ENCODE data around the gene TNIK.
"Not testable (repeated sequence)": the region's sequence is repeated elsewhere in the genome, so short reads cannot be mapped to it uniquely, and the experiment has no call there.

Gene TNIK

DNA sequence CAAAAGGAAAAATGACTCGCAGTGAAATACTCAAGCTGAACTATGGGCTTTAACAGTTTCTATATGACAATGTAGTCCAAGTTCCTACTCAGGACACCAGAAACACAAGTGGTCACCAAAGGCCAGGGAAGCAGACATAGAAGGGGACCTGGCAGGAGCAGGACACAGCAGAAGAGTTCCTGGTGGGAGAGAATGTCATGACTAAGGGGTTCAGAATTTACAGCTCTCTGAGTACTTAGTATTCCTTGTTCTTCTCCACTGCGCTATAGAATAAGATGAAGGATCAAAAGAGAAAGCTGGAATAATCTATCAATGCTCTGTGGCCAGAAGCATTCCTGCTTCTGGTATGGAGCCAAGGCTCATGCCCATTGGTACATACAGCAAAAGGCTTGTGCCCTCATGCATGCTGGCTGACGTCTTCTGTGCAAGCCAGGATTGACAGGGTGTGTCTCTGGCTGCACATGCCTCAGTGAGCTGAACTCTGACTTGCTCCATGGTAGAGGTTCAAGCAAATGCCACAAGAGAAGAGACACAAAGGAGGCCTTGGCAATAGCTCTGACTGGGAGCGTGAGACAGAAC lies 305.0 kb downstream of the TNIK start:
- DNase-seq: no peak

- no peak for DNase-seq
These were observed 309.3 kb downstream of the TNIK start for GRCh38 chr3:171150945-171151344.

- no peak for DNase-seq
These were observed 310.6 kb downstream of the TNIK start for GRCh38 chr3:171149526-171150116.

DNA sequence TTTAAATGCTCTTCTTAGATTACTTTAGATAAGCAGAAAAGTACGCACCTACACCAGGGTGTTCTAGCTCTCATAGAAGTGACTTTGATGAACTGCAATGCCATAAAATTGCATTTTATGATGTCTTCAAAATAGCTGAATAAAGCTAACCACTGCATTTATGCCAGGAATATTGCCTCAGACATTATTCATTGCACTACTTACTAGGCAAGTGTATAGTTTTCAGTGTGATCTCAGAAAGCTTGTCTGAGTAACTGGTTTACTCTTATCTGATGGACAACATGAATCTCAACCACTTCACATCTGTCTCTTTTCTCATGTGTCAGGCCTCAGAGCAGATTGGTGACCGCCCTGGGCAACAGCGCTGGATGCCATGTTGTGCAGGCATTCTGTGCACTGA lies 314.4 kb downstream of the TNIK start:
- DNase-seq: no peak

DNA sequence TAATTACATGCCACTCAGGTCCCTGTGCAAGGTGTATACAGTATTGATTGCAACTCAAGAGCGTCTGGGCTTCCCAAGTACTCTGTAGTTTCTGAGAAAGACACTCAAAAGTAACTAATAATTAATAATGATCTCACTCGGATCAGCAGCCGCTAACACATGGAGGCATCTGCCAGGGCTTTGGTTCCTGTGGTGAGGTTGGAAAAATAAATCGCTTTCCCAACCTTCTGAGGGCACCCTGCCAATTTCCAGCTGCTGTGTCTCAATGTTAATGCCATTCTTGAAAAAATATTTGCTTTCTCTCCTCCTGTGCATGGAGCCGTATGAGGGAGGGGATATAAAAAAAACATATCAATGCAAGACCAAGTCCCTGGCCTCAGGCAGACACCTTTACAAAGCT lies 317.2 kb downstream of the TNIK start:
- DNase-seq: peak; percentile 97

DNA sequence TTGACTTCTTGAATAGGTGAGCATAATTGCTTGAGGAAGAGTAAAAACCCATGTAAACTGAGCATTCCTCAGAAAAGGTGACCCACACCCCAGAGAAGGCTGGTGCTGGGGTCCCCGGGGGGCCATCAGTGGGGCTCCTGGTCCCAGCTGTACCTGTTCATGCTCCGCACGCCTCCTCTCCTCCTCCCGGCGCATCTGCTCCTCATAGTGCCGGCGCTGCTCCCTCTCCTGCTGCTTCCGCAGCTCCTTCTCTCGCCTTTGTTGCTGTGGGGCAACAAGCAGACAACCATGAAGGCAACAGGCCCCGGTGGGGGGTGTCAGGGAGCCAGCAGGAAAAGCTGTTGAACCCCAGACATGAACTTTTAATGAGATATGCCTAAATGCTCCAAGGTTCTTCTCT lies 320.0 kb downstream of the TNIK start:
- DNase-seq: no peak

GRCh38 chr3:171138027-171138426 lies 322.2 kb downstream of the TNIK start:
- no peak for DNase-seq

DNA sequence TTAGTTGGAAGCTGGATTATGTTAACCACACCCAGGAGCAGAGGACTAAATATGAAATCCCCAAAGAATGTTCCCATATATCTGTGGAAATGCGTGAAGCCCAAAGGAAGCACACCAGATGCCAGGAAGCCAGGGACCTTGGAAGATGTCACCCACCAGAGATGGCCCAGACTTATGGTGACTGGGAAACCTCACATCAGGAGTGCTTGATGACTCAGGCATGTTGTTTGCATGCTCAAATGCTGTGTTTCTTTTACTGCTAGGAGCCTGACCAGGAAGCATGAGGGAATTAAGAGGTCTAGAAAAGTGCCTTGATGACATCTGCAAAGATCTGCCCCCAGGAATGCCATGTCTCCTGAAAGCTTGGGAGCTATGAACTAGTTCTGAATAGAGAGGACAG lies 324.7 kb downstream of the TNIK start:
- DNase-seq: no peak

DNA sequence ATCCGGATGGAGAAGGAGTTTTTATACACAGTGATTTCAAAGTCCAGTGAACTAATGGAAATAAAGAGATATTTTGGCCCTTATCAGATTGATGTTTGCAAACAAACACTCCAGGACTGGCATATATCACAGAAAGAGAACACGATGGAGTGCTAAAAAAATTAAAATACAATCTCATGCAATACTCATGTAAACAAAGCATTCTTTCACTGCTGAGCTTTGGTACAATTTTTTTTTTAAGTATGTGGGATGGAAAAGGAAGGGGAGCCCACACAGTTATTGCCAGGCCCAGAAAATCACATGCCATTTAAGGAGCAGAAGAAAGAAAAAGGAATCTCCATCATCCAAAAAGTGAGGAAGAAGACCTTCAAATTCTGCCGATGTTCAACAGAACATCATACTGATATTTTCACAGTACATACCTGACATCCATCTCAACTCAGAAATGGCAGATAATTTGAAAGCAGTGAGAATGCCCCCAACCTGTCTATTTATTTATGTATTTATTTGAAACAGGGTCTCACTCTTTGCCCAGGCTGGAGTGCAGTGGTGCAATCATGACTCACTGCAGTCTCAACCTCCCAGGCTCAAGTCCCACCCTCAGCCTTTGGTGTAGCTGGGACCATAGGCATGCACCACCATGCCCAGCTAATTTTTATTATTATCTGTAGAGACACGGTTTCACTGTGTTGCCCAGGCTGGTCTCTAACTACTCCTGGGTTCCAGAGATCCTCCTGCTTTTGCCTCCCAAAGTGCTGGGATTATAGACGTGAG lies 326.2 kb downstream of the TNIK start:
- DNase-seq: no peak

DNA sequence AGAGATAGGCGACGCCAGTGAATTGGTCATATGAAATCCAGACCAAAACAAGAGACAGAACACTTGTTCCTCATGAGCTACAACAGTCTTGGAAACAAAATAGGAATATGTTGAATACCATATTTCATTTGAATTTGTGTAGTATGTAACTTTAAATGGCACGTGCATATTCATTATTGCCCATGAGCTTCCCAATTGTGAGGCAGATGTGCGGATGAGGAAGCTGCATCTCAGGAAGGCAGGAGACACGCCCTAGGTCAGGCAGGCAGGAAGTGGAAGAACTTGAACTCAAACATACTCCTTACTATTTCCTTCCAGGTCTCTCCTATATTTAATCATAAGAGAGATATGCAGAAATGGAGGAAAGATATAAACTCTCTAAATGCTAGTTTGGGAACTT lies 326.9 kb downstream of the TNIK start:
- DNase-seq: no peak

GRCh38 chr3:171132873-171133272 lies 327.3 kb downstream of the TNIK start:
- no peak for DNase-seq

DNA sequence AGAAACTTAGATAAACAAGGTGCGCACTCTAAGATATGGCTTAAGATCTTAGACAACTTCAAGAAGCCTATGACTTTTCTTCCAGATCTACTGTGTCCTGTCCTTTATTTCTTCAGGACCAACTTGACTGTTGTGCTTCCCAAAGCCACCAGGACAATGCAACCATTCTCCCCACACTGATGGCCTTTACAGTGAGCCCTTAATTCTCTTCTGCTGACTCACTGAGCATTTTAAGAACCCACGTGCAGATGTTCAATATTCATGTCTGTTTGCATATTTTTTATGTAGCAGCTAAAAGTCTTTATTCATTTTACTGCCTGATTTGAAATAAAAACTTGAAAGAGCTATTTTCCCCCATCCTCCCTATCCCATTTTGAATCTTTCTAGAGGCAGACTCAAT lies 330.4 kb downstream of the TNIK start:
- DNase-seq: no peak

DNA sequence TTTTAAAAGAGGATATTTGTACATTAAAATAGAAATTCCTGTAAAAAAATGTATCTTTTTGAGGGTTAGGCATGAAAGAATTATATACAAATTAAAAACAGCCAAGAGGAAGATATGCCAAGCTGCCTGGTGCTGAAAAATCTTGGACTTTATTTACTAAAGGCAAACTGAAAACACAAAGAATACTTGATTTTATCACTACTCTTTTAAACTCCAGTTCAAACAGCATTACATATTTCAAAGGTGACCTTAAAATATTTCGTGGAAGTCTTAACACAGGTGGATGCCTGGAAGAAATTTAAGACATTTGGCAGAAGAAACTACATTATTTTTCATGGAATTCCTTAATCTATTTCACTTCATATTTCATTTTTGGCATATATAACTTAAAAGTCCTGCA lies 332.6 kb downstream of the TNIK start:
- no peak for DNase-seq

GRCh38 chr3:171126478-171127209 lies 333.6 kb downstream of the TNIK start:
- DNase-seq: no peak

GRCh38 chr3:171125010-171125409 lies 335.2 kb downstream of the TNIK start:
- no peak for DNase-seq

GRCh38 chr3:171123915-171124314 lies 336.3 kb downstream of the TNIK start:
- DNase-seq: no peak

DNA sequence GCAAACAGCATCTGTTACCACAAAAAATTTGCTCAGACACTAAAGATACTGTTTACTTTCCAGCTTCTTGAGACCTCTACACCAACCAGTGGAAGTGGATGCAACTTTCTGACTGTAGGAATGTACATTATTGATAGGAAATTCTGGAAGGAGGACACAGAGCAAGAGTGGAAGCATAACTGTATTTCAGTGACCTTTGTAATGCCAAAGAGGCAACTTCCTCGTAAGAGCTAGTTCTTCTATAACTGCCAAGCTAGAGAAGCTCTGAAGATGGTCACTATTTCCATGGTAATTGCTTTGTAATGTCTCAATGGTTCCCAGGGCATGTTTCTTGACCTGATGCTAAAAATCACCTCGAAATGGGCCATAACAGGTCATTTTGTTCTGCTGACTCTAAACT lies 337.3 kb downstream of the TNIK start:
- no peak for DNase-seq

DNA sequence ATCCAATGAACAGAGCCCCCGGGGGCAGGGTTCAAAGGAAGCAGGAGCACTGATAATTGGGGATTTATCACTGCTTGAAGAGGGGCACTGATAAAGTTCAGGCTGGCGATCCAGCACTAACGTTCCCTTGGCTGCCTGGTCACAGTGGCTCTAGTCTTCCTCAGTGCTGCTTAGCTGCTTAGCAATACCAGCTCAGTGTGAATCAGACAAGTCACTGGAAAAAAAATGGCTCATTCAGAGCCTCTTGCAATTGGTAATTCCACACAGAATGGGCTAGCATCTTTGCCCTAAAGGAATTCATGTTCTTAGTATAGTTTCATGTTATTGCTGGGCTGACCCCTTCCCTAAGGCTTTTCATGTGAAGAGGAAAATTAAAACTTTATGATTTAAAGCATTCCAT lies 338.0 kb downstream of the TNIK start:
- DNase-seq: no peak

DNA sequence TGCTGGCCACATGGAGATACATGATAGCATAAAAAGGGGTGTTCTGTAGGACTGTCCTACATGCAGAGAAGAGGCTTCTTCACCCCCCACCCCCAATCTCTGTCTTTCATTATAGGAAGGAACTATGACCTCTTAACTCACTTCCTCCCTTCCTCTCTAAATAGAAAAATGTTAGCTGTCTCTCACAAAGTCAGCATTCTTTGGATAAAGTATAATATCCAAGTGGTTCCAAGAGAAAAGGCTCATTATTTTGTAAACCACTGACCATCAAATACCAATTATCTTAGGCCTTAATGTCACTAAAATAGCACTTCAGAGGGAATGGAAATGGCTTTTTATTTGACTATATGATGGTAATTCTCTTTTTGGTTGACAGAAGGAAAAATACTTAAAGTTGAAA lies 338.4 kb downstream of the TNIK start:
- DNase-seq: peak; percentile 26

DNA sequence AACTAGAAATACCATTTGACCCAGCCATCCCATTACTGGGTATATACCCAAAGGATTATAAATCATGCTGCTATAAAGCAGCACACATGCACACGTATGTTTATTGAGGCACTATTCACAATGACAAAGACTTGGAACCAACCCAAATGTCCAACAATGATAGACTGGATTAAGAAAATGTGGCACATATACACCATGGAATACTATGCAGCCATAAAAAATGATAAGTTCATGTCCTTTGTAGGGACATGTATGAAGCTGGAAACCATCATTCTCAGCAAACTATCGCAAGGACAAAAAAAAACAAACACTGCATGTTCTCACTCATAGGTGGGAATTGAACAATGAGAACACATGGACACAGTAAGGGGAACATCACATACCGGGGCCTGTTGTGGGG lies 340.8 kb downstream of the TNIK start:
- DNase-seq: not testable (repeated sequence)

DNA sequence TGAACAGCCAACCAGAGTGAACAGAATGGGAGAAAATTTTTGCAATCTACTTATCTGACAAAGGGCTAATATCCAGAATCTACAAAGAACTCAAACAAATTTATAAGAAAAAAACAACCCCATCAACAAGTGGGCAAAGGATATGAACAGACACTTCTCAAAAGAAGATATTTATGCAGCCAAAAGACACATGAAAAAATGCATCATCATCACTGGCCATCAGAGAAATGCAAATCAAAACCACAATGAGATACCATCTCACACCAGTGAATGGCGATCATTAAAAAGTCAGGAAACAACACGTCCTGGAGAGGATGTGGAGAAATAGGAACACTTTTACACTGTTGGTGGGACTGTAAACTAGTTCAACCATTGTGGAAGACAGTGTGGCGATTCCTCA lies 341.2 kb downstream of the TNIK start:
- DNase-seq: not testable (repeated sequence)

DNA sequence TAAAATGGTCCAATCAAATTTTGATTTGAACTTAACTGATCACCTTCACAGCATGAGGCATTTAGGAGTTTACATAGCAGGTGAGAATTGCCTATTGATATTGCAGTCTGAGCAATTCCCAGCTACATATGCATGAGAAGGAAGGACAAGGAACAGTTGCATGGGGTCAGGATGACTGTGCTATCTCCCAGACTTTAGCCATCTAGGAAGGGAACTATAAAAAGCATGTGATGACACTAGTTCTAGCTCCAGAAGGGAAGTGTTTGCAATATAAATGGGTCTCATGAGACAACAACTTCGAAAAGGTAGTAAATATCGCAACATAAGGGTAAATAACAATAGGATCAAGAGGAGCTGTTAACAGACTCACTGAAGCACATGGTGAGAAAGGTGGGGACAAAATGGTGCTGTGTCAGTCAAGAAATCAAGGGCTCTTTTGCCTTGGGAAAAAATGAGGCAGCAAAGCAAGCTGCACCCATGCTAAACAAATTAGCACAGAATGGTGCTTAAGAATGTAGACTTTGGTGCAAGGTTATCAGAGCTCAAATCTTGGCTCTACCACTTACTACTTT lies 343.3 kb downstream of the TNIK start:
- no peak for DNase-seq

DNA sequence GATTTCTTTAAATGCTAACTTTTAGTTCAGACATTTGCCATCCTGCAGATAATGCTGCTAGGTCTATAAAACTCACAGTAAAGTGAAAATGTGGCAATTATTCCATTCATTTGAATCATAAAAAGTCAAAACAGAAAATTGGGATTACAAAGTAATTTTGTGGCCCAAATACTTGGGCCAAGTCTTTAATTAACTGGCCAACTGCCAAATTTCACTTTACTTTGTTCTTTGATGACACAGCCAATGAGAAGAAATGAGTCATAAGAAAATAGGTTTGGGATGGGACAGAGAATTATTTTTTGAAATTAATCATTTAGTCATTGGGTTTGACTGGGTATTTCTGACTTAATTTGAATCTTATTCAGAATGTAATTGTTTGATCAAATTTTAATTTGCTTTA lies 343.8 kb downstream of the TNIK start:
- DNase-seq: no peak

DNA sequence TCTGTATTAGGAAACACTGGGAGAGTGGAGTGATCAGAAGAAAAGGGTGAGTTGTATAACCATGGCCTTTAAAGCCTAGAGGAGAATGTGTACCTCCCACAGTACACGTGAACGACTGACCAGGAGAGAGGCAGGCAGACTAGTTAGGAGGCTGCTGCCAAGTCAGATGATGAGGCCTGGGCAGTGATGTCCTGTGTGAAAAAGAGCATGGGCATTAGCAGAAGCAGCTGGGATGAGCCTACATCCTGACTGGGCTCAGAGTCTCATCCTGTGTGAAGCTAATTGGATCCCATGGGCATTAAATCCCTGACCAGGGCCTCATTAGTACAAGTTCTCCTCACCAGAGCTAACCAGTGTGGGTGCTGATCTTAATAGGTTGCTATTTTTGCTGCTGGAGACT lies 344.5 kb downstream of the TNIK start:
- no peak for DNase-seq
